HG03558 (cell line): ENCODE measurements around the gene RGS17.
"Not testable (repeated sequence)": the region's sequence is repeated elsewhere in the genome, so short reads cannot be mapped to it uniquely, and the experiment has no call there.

Experiments
- ATAC-seq: cut with Tn5 transposase; IDR thresholded peaks from one replicate; pipeline ENCODE4 v1.9.1; 2021; ENCODE audit warnings: moderate number of reproducible peaks; ENCODE audit not compliant: unreplicated experiment; ENCODE audit errors: extremely low read depth

Gene RGS17, protein sequence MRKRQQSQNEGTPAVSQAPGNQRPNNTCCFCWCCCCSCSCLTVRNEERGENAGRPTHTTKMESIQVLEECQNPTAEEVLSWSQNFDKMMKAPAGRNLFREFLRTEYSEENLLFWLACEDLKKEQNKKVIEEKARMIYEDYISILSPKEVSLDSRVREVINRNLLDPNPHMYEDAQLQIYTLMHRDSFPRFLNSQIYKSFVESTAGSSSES

DNA sequence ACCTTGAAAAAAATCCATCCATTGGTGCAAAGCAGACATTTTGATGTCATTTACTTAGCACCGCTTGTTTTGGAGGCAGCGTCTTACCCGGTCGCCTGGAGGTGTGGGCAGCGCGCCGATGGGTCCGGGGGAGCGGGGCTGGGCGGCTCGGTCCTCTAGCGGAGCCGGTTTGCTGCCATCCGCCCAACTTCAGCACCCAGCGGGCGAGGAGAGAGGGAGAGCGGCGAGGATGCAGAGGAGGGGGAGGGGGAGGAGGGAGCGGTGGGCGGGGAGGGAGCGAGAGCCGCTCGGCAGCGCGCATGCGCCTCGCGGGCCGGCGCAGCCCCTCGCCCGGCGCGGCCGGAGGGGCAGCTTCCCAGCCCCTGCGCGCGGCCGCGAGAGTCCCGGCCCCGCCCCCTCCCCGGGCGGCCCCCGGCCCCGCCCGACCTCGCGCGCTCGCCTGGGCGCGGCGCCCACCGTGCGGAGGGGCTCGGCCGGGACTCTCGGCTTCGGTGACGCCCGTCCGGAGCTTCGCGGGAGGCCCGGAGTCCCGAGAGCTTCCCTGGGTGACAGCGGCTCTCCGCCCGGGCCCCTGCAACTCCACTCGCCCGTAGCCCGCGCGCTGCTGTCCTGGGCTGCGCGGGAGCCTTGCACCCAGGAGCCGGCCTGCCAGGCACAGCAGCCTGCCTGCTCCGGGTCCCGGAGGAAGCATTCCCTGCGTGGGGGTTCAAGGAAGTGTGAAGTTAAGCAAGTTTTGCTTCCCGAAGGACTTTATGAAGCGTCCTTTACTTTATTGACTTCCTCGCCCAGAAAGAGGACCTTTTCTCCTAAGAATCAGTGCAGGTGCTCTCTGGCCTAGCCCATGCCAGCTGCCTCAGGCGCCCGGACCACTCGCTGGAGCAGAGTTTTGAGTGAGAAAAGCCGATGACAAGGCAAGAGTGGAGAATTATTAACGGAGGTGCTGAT lies at the start of gene RGS17:
TSS of gene RGS17 (minus strand) at position 246 of the 945 bp plus-strand sequence. CDS start 87,264 bp downstream, outside the sequence.
- peak; percentile 43 for ATAC-seq

- ATAC-seq, result no peak
These were observed 41.7 kb upstream of the RGS17 start for GRCh38 chr6:153172815-153173214.

GRCh38 chr6:153170511-153170910 lies 39.4 kb upstream of the RGS17 start:
- ATAC-seq, result no peak

- ATAC-seq, result no peak
These were observed 36.8 kb upstream of the RGS17 start for GRCh38 chr6:153167907-153168306.

DNA sequence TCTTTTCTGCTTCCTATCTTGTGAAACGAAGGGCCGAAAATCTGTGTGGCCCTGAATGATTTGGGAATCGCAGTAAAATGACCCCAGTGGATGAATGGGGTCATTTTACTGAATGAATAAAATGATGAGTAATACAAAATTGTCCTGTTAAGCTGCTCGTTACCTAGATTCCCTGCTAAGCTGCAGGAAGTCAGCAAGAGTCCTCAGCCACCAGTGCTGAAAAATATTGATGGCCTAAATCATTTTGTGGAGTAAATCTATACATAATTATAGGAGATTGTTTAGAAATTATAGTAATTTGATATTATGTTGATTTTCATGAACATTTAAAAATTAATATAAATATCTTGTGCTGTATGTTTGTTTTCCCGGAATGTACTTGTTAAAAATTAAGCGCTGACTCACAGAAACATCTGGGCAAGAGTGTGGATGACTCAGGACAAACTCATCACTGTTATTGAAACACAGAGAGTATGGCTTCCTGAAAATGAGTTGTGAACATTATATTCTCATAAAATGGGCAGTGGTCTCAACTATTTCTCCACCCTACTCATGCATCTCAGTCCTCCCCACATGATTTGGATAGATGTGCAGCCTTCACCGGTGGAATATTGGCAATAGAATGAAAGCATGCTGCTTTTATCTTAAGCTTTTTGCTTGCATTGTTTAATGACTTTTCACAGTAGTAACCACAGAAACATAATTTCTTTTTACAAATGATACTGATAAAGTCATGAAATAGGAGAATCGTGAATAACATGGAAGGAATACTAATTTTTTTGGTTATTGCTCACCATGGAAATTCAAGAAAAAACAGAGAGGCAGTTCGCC lies 36.2 kb upstream of the RGS17 start:
- ATAC-seq, result no peak

DNA sequence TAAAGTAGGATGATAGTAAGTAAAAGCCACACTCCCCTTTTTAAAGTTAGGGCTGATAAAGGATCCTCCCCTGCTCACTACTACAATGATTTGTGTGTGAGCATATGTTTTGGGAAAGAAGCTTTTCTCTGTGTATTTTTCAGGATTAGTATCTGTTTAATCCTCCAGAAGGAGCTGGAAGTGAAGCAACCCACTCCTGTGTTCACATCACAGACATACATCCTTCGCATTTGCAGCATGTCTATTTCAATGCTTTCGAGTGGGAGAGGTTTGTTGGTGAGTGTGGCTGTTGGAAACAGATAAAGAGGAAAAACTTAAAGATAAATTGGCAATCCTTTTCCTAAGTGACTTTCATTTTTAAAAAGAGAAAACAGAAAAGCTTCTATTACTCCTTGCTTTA lies 31.6 kb upstream of the RGS17 start:
- ATAC-seq, result no peak

GRCh38 chr6:153162172-153162571 lies 31.1 kb upstream of the RGS17 start:
- no peak for ATAC-seq

DNA sequence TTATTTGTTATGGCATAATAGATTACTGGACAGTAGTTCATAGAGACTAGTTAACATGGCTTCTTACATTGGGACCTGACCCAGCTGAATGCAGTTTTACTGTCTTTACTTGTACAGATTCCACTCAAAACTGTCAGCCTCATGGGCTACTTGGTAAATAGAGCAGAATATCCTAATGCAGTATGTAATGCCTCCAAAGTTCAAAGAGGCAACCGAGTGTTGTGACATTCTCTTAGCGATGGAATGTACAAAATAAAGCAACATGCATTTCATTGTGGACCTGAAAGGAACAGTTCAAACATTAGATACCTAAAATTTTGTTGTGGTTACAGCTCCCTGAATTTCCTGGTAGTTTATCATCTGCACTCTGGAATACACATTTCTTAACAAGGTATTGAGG lies 29.1 kb upstream of the RGS17 start:
- no peak for ATAC-seq

DNA sequence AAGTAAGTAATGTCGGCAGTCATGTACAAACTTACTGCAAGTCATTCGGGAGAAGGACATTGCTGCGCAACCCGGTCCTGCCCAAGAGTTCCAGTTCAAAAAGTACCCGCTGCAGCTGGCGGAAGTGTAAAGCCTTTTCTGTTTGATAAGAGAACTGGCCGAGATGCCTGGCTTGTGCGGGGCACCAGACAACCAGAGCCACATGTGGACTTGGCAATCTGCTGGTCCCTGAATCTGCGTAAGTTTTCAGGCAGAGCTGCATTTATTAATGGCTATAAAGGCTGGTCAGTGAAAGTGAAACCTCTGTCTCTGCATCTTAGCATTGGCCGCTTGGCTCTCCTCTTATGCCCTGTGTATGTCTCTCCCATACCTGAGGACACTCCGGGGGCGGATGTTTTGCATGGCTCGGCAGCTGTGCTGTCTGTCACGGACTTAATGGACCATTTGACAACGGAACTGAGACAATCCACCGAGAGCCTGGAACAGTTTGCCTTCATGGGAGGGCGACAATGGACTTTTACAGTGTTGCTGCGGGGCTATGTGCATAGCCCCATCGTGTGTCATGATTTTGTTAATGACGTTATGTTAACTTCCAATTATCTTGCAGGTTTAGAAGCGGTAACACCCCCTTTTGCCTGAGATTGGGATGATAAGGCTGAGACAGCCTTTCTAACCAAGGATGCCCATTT lies 19.8 kb upstream of the RGS17 start:
- no peak for ATAC-seq

GRCh38 chr6:153150371-153150751 lies 19.3 kb upstream of the RGS17 start:
- no peak for ATAC-seq

DNA sequence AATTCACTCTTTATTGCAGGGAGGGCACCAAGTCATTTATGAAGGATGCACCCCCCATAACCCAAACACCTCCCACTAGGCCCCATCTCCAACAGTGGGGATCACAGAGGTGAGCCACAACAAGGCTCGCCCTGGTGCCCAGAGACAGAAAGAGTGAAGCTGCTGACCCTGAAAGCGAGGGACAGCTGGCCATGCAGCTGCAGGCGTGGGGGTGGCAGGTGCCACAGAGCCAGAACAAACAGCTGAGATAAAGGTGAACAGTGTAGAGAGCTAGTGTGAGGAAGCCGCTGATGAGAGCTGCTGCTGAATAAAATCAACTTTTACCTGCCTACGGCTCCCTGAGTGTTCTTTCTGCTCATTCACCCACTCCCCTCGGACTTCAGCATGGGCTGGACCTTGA lies 18.8 kb upstream of the RGS17 start:
- ATAC-seq, result no peak

GRCh38 chr6:153146413-153146812 lies 15.3 kb upstream of the RGS17 start:
- ATAC-seq, result no peak

DNA sequence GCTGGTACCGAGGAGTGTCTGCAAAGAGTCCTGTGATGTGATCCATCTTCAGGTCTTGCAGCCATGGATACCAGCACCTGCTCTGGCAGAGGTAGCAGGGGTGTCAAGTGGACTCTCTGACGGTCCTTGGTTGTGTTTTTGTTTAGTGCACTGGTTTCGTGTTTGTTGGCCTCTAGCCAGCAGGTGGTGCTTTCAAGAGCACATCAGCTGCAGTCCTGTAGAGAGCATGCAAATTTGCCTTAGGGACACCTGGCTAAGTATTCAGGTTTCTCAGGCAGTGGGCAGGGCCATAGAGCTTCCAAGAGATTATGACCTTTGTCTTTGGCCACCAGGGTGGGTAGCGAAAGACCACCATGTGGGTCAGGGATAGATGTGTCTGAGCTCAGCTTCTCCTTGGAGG lies 14.5 kb upstream of the RGS17 start:
- no peak for ATAC-seq

- no peak for ATAC-seq
These were observed 12.1 kb upstream of the RGS17 start for GRCh38 chr6:153143200-153143599.

GRCh38 chr6:153140299-153140698 lies 9.2 kb upstream of the RGS17 start:
- no peak for ATAC-seq

DNA sequence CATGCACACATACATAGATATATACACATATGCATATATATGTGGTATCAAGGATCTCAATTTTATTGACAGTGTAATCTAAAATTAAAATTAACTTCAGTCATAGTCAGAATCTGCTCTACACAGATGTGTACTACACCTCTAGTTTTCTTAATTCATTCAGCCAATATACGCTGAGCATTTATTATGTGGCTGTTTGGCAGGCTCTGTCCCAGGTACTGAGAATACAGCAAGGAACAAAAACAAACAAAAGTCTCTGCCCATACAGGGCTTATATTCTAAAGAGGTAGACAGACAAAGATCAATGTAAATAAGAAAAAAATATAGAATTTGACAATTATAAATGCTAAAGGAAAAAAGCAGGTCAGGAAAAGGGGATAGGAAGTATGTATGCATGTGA lies 7.8 kb upstream of the RGS17 start:
- ATAC-seq, result no peak

DNA sequence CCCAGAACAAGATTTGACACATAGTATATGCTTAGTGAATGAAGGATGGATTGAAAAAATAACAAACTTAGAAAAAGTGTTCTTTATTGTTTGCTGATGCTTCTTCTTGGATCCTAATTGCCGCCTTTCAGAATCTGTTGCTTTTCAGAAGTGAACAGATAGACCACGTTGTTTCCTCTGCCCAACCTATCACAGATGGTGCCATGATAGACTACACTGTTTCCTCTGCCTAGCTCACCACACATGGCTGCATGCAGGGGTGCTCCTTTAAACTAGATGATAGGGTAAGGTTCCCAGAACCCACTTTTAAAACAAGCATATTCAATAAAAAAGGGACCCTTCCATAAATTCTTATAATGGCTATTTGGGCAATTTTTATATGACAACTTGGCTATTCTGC lies 4.6 kb upstream of the RGS17 start:
- no peak for ATAC-seq

DNA sequence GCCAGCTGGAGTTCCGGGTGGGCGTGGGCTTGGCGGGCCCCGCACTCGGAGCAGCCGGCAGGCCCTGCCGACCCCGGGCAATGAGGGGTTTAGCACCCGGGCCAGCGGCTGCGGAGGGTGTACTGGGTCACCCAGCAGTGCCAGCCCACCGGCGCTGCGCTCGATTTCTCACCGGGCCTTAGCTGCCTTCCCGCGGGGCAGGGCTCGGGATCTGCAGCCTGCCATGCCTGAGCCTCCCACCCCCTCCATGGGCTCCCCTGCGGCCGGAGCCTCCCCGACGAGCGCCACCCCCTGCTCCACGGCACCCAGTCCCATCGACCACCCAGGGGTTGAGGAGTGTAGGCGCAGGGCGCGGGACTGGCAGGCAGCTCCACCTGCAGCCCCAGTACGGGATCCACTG lies 2.6 kb upstream of the RGS17 start:
- ATAC-seq, result not testable (repeated sequence)

GRCh38 chr6:153130515-153131036 lies 506 bp downstream of the RGS17 start:
- peak; percentile 12 for ATAC-seq
